Suprapubic skin (tissue), 4 donors: ENCODE results near the gene LHPP. TPM values are rescaled to one million over a fixed set of nuclear protein-coding genes. Genes with fewer than 3 reads are reported as not detected.
"Not testable (repeated sequence)": the region's sequence is repeated elsewhere in the genome, so short reads cannot be mapped to it uniquely, and the experiment has no call there.

Experiments used
- DNase-seq, 2 donors: peaks; one replicate each; pipeline ENCODE4 v3.0.0-alpha.2; 2019; ENCODE audit warnings: low spot score in 2 of 2
- H3K27ac ChIP-seq: fragments of 200-600 bp; sonication (generic); one replicate; pipeline ENCODE4 v1.5.1; 2019
- H3K27me3 ChIP-seq: fragments of 200-600 bp; sonication (generic); one replicate; pipeline ENCODE4 v1.5.1; 2019
- H3K36me3 ChIP-seq: fragments of 200-600 bp; sonication (generic); one replicate; pipeline ENCODE4 v1.5.1; 2019
- H3K4me1 ChIP-seq: fragments of 200-600 bp; sonication (generic); one replicate; pipeline ENCODE4 v1.5.1; 2019
- H3K4me3 ChIP-seq: fragments of 200-600 bp; sonication (generic); one replicate; pipeline ENCODE4 v1.5.1; 2019; ENCODE audit warnings: mild to moderate bottlenecking
- H3K9me3 ChIP-seq: fragments of 200-600 bp; sonication (generic); one replicate; pipeline ENCODE4 v1.5.1; 2019
- EP300 ChIP-seq: sonication (generic); formaldehyde crosslinking; IDR thresholded peaks from one replicate; pipeline ENCODE4 v1.6.1; 2017; ENCODE audit warnings: antibody characterized with exemption
- POLR2A ChIP-seq, 2 donors: fragments of 450-650 bp; IDR thresholded peaks; one replicate each; pipeline ENCODE4 v1.6.1; 2017; ENCODE audit warnings: antibody characterized with exemption in 2 of 2, mild to moderate bottlenecking in 2 of 2, moderate library complexity in 2 of 2
- POLR2AphosphoS5 ChIP-seq, 3 donors: sonication (generic); formaldehyde crosslinking; IDR thresholded peaks; one replicate each; pipeline ENCODE4 v1.6.1; 2017; ENCODE audit warnings: antibody characterized with exemption in 3 of 3
- WGBS: methylation state at CpG from one replicate; pipeline ENCODE4 v1.1.5; 2018; 5-methylcytosine and 5-hydroxymethylcytosine counted together
- total RNA-seq, 4 donors: library from RNA; depleted of rRNA; stranded (reverse); fragments of >200 nt; gene quantifications; one replicate each; pipeline ENCODE4 v1.1.0, GENCODE V29; 2016
- TF ChIP-seq, protein P1 (sequence below), 2 donors: fragments of 200-600 bp in 1 of 2; fragments of 450-650 bp in 1 of 2; sonication (generic) in 1 of 2; IDR thresholded peaks; one replicate each; pipeline ENCODE4 v1.5.1; 2016 to 2019; ENCODE audit warnings: antibody characterized with exemption in 2 of 2, mild to moderate bottlenecking in 1 of 2, moderate library complexity in 1 of 2

Gene LHPP
- total RNA-seq, 4 donors from 2014 or later, result 14.4 to 22.6 (median 15.3) TPM

DNA sequence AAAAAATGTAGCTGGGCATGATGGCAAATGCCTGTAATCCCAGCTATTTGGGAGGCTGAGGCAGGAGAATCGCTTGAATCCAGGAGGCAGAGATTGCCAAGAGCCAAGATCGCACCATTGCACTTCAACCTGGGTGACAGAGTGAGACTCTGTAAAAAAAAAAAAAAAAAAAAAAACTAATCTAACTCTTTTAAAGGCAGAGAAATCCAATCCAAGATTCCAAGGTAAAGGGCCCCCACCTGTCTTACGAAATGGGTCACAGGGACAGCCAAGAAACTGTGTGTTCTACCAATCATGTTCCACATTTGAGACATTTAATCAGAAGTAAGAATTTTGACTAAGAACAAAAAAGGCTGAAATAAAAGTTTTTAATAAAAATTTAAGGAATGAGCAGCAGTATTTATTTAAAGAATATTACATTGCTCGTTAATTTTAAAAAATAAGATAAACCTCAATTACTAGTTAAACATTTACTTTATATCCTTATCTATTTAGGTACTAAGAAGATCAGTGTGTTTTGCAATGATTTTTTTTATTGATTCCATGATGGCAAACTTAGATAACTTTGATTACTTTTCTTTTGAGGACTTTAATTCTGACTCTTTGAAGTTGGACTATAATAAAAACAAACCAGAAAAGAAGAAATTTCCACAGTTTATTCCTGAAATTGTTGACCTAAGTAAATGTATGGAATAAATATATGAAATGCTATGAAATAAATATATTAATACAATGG is 36.2 kb upstream of the LHPP start:
- H3K36me3 ChIP-seq, result no peaks in the 10 kb centered on the region
- TF ChIP-seq POLR2A (IDR thresholded peaks at IDR 0.05) (no peak), POLR2AphosphoS5 (IDR thresholded peaks at IDR 0.05) (no peak), EP300 (no peak)
- TF ChIP-seq, protein P1, sequence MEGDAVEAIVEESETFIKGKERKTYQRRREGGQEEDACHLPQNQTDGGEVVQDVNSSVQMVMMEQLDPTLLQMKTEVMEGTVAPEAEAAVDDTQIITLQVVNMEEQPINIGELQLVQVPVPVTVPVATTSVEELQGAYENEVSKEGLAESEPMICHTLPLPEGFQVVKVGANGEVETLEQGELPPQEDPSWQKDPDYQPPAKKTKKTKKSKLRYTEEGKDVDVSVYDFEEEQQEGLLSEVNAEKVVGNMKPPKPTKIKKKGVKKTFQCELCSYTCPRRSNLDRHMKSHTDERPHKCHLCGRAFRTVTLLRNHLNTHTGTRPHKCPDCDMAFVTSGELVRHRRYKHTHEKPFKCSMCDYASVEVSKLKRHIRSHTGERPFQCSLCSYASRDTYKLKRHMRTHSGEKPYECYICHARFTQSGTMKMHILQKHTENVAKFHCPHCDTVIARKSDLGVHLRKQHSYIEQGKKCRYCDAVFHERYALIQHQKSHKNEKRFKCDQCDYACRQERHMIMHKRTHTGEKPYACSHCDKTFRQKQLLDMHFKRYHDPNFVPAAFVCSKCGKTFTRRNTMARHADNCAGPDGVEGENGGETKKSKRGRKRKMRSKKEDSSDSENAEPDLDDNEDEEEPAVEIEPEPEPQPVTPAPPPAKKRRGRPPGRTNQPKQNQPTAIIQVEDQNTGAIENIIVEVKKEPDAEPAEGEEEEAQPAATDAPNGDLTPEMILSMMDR (IDR thresholded peaks at IDR 0.05), result no peak
- H3K27ac ChIP-seq, result no peak overlapping the region
- H3K27me3 ChIP-seq, result no peaks in the 10 kb centered on the region
- no peak for DNase-seq
- H3K4me3 ChIP-seq, result no peak overlapping the region
- H3K9me3 ChIP-seq, result no peaks in the 10 kb centered on the region
- H3K4me1 ChIP-seq, result no peaks in the 10 kb centered on the region
- WGBS, result 87% methylated on average over 4 of the region's 4 CpGs

DNA sequence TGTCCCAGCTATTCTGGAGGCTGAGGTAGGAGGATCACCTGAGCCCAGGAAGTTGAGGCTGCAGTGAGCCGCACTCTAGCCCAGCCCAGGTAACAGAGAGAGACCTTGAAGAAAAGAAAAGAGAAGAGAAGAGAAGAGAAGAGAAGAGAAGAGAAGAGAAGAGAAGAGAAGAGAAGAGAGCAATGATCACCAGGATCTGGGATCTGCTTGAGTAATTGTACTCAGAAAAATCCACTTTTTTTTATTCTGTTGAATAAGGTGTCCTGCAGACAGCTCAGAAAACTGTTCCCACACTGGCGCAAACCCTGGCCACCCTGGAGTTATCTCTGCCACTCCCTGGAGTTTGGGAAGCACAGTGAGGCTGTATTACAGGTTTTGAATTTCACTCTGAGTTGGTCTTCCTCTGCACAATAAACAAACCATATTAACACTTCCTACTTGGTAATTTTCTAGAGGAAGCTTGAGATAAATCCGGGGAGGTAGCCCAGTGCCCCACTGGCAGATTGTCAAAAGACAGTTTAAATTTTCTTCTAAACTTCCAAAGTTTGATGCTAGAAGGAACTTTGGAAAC is 33.3 kb upstream of the LHPP start:
- Histone ChIP-seq H3K27me3 (no peaks in the 10 kb centered on the region), H3K36me3 (no peaks in the 10 kb centered on the region), H3K4me3 (no peak overlapping the region), H3K27ac (no peak overlapping the region), H3K9me3 (no peaks in the 10 kb centered on the region), H3K4me1 (no peaks in the 10 kb centered on the region)
- no peak for TF ChIP-seq POLR2A (IDR thresholded peaks at IDR 0.05)
- no peak for TF ChIP-seq POLR2AphosphoS5 (IDR thresholded peaks at IDR 0.05)
- TF ChIP-seq, protein P1 (IDR thresholded peaks at IDR 0.05), result no peak
- no peak for TF ChIP-seq EP300
- DNase-seq, result no peak
- WGBS, result 43% methylated on average over 3 of the region's 3 CpGs

DNA sequence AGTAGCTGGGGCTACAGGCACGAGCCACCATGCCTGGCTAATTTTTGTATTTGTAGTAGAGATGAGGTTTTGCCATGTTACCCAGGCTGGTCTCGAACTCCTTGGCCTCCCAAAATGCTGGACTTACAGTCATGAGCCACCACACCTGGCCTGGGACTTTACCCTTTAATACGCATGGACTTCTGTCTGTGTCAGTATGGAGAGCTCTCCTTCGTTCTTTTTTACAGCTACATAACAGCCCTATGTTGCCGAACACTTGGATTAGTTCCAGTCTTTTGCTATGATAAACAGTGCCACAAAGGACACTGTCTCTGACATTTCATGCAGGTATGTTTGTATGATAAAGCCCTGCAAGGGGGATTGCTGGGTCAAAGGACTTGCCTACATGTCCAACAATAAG is 32.0 kb upstream of the LHPP start:
- WGBS, result 86% methylated on average over 5 of the region's 5 CpGs
- Histone ChIP-seq H3K27ac (no peak overlapping the region), H3K36me3 (no peaks in the 10 kb centered on the region), H3K4me3 (no peak overlapping the region), H3K4me1 (no peaks in the 10 kb centered on the region), H3K9me3 (no peaks in the 10 kb centered on the region), H3K27me3 (no peaks in the 10 kb centered on the region)
- DNase-seq, result no peak
- TF ChIP-seq POLR2AphosphoS5 (IDR thresholded peaks at IDR 0.05) (no peak), POLR2A (IDR thresholded peaks at IDR 0.05) (no peak), EP300 (no peak)
- TF ChIP-seq, protein P1 (IDR thresholded peaks at IDR 0.05), result no peak

DNA sequence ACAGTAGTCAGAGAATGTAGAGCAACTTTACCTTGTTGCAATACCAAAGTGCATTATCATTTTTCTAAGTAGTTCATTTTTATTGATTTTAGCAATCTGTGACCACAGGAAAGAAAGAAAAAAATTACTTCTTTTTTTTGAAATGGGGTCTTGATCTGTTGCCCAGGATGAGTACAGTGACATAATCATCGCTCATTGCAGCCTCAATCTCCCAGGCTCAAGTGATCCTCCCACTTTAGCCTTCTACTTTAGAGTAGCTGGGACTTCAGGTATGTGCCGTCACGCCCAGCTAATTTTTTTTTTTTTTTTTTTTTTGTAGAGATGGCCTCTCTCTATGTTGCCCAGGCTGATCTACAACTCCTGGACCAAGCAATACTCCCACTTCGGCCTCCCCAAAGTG is 31.5 kb upstream of the LHPP start:
- DNase-seq, result no peak
- no peaks in the 10 kb centered on the region for H3K4me1 ChIP-seq
- no peak overlapping the region for H3K4me3 ChIP-seq
- no peaks in the 10 kb centered on the region for H3K9me3 ChIP-seq
- WGBS, result 74% methylated on average over 4 of the region's 4 CpGs
- no peaks in the 10 kb centered on the region for H3K36me3 ChIP-seq
- no peaks in the 10 kb centered on the region for H3K27me3 ChIP-seq
- H3K27ac ChIP-seq, result no peak overlapping the region
- TF ChIP-seq EP300 (no peak), POLR2A (IDR thresholded peaks at IDR 0.05) (no peak), POLR2AphosphoS5 (IDR thresholded peaks at IDR 0.05) (no peak)
- TF ChIP-seq, protein P1 (IDR thresholded peaks at IDR 0.05), result no peak

DNA sequence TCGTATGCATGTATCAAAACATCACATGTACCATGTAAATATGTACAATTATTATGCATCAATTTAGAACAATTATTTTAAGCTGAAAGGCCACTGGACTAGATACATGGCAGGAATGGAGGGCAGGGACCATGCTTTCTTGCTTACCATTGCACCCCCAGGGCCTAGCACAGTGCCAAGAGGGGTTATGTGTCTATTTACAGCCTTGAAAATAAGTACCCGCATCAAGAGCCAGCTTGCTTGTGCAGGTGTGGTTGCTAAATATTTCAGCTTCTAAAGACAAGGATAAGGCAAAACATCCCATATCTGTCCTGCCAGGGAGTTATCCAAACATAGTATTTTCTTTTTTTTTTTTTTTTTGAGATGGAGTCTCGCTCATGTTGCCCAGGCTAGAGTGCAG is 28.2 kb upstream of the LHPP start:
- WGBS, result 59% methylated on average over 3 of the region's 3 CpGs
- no peaks in the 10 kb centered on the region for H3K27me3 ChIP-seq
- TF ChIP-seq EP300, result no peak
- TF ChIP-seq POLR2AphosphoS5 (IDR thresholded peaks at IDR 0.05), result no peak
- TF ChIP-seq, protein P1 (IDR thresholded peaks at IDR 0.05), result no peak
- no peak for TF ChIP-seq POLR2A (IDR thresholded peaks at IDR 0.05)
- DNase-seq, result no peak
- H3K4me1 ChIP-seq, result no peaks in the 10 kb centered on the region
- no peak overlapping the region for H3K27ac ChIP-seq
- H3K36me3 ChIP-seq, result no peaks in the 10 kb centered on the region
- no peak overlapping the region for H3K4me3 ChIP-seq
- no peaks in the 10 kb centered on the region for H3K9me3 ChIP-seq

DNA sequence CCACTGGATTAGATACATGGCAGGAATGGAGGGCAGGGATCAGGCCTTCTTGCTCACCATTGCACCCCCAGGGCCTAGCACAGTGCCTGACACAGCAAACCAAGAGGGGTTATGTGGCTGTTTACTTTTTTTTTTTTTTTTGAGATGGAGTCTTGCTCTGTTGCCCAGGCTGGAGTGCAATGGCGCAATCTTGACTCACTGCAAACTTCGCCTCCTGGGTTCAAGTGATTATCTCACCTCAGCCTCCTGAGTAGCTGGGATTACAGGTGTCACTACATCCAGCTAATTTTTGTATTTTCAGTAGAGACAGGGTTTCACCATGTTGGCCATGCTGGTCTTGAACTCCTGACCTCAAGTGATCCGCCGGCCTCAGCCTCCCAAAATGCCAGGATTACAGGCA is 25.9 kb upstream of the LHPP start:
- not testable (repeated sequence) for H3K27ac ChIP-seq, H3K4me3 ChIP-seq, H3K4me1 ChIP-seq, H3K9me3 ChIP-seq, DNase-seq, H3K27me3 ChIP-seq, H3K36me3 ChIP-seq
- WGBS, result 78% methylated on average over 3 of the region's 4 CpGs
